SH-SY5Y (cell line): ENCODE data around the gene SLCO4A1.

Experiments used
- GATA2 ChIP-seq: IDR thresholded peaks from 2 replicates; pipeline ENCODE4 v1.6.1; 2011; ENCODE audit warnings: mild to moderate bottlenecking, low read depth, low read length
- GATA3 ChIP-seq: IDR thresholded peaks from 2 replicates; pipeline ENCODE4 v1.6.1; 2011; ENCODE audit warnings: low read depth, mild to moderate bottlenecking, low read length, moderate library complexity

DNA sequence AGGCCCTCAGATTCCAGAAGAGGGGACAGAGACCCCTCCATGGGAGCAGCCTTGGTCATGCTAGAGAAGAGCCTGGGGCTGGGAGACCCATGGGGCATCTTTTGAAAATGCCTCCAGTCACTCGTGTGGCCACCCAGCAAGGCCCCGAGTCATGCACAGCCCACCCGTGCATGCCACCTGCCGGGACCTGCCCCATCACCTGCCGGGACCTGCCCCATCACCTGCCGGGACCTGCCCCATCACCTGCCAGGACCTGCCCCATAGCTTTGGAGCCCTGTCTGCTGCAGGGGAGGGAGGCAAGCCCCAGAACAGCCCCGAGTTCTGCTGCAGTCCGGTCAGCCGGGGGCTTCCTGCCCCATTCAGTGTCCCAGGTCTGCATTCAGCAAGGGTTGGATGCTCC lies 37.5 kb upstream of the SLCO4A1 start:
- no peak for TF ChIP-seq GATA2
- no peak for TF ChIP-seq GATA3
